GM19468 (cell line): Measurements from ENCODE around the gene FAM3A.
"Not testable (repeated sequence)": the region's sequence is repeated elsewhere in the genome, so short reads cannot be mapped to it uniquely, and the experiment has no call there.

ENCODE experiments used
- ATAC-seq: cut with Tn5 transposase; IDR thresholded peaks from one replicate; pipeline ENCODE4 v1.9.1; 2021; ENCODE audit warnings: mild to moderate bottlenecking, moderate library complexity, moderate number of reproducible peaks; ENCODE audit not compliant: unreplicated experiment; ENCODE audit errors: extremely low read depth

FAM3A gene

DNA sequence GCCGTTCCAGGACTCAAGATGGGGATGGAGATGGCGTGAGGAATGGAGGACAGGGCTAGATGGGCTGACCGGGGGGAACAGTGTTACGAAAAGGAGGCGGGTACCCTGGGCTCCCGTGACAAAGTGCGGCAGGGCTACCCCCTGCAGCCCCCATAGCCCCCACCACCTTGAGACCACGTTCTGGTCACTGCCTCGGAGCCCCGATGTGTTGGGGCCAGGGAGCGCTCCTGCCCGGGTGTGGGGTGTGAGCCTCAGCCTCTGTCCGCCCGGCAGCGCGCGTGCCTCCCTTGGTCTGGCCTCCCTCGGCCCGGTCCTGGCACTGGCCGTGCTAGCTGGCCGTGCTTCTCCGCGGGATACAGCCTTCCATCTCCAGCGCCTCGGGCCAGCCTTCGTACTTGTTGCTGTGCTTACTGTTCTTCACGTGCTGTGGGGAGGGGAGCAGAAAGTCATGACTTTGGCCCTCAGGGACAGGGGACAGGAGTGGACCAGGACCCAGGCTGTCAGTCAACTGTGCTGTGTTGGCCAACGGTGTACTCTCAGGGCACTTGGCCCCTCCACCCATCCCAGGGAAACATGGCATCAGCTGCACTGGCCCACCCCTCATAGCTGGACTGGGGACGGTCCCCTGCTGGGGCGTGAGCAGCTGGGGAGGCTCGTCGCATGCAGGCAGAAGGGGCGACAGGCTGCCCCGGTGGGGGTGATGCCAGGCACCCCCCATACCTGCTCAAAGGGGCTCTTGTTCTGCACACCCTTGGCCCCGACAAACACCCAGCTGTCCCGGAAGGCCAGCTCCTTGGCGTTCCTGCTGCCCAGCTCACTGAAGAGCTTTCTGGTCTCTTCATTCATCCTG lies 9.3 kb downstream of the FAM3A start:
- ATAC-seq, result no peak

GRCh38 chrX:154505734-154506133 lies 10.3 kb downstream of the FAM3A start:
- ATAC-seq, result no peak

- no peak for ATAC-seq
Measured at GRCh38 chrX:154502989-154503388, 13.0 kb downstream of the FAM3A start.

- ATAC-seq, result no peak
Measured at GRCh38 chrX:154502098-154502497, 13.9 kb downstream of the FAM3A start.

GRCh38 chrX:154501423-154501822 lies 14.6 kb downstream of the FAM3A start:
- ATAC-seq, result not testable (repeated sequence)

GRCh38 chrX:154496591-154497137 lies 19.4 kb downstream of the FAM3A start:
- ATAC-seq, result not testable (repeated sequence)

GRCh38 chrX:154495472-154495922 lies 20.5 kb downstream of the FAM3A start:
- no peak for ATAC-seq

- no peak for ATAC-seq
Measured at GRCh38 chrX:154494715-154495114, 21.3 kb downstream of the FAM3A start.

DNA sequence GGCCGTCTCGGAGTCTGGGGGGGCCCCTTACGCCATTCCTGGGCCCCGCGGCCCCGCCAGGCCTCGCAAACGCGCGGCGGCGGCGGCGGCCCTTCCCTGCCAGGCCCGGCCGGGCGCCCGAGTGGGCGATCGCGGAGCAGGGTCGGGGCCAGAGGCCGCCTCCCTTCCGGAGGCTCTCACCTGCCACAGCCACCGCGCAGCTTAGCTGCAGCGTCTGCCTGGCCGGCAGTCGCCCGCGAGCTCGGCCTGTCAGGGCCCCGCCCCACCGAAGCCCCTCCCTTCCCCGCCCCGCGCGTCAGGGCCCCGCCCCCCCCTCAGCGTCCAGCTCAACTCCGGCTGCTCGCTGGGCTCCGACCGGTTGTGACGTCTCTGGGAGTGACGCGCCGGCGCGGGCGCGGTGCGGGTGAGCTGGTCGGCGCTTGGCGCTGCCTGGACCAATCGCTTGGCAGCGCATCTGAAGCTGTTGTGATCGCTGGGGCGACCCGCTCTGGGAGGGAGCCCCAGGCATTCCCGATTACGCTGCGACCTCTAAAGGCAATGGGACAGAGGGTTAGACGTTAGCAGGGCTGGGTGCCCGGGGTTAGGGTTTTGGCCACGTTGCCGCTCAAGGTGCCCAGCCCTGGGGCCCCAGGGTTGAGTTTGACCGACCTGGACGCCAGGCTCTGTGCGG lies 25.5 kb downstream of the FAM3A start, which contains the start of gene SLC10A3:
TSS of gene SLC10A3 (minus strand) at position 216 of the 670 bp plus-strand sequence. CDS start 1,689 bp downstream, outside the sequence.
- peak; percentile 59 for ATAC-seq

DNA sequence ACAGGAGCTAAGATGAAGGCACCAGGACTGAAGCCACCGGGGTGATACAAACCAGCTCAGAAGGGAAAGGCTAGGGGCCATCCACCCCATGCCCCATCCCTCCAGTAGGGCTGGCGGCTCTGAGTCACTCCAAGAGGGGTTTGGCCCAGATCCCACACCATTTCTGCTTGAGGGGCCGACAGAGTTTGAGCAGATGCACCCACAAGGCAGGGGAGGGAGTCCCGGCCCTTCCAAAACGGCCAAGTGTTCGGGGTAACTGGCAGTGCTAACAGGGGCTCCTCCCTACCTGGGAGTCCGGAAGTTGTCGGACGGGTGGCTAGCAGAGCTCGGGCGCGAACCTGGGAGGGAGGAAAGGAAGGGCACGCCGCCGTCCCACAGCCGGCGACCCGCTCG lies 26.0 kb downstream of the FAM3A start:
- ATAC-seq, result peak; percentile 11

DNA sequence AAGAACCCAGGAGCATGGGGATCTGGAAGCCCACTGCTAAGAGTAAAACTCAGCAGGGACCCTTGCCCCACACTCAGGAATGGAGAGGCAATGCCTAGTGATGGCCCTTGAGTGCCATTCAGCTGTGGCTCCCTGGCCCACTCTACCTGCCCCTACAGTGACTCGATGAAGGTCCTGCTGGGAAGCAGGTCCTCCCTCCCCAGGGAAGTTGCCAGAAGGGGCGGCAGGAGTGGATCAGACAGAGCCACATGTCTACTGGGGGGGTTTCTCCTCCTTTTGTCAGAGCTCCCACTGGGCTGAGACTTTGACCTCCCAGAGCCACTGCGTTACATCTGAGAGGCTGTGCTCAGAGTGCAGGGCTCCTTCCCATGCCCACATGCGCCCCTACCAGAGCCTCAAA lies 26.9 kb downstream of the FAM3A start:
- ATAC-seq, result no peak

- ATAC-seq, result no peak
Measured at GRCh38 chrX:154488336-154489075, 27.5 kb downstream of the FAM3A start.

DNA sequence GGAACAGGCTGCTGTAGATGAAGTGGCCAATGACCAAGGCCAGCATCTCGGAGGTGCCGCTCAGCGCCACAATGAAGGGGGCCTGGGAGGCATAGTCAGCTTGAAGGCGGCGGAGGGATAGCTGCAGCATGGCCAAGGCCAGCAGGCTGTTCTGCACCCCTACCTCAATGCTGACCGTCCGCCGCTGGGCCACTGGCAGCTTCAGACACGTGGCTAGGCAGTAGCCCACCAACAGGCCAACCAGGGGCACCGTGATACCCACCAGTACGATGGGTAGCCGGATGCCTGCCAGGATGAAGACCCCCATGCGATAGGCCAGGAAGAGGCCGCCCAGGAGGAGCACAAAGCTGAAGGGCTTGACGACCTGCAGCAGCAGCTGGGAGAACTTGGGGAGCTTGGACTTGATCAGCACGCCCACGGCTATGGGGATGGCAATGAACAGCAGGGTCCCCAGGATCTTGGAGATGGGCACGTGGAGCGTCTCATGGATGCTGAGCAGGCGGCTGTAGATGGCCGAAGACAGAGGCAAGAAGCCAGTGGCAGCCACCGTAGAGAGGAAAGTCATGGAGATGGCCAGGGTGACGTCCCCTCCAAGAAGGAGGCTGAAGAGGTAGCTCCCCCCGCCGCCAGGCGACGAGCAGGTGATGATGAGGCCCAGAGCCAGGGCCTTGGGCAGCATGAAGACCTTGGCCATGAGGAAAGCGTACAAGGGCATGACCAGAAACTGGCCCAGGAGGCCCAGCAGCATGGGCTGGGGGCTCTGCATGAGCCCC lies 28.3 kb downstream of the FAM3A start:
- no peak for ATAC-seq

DNA sequence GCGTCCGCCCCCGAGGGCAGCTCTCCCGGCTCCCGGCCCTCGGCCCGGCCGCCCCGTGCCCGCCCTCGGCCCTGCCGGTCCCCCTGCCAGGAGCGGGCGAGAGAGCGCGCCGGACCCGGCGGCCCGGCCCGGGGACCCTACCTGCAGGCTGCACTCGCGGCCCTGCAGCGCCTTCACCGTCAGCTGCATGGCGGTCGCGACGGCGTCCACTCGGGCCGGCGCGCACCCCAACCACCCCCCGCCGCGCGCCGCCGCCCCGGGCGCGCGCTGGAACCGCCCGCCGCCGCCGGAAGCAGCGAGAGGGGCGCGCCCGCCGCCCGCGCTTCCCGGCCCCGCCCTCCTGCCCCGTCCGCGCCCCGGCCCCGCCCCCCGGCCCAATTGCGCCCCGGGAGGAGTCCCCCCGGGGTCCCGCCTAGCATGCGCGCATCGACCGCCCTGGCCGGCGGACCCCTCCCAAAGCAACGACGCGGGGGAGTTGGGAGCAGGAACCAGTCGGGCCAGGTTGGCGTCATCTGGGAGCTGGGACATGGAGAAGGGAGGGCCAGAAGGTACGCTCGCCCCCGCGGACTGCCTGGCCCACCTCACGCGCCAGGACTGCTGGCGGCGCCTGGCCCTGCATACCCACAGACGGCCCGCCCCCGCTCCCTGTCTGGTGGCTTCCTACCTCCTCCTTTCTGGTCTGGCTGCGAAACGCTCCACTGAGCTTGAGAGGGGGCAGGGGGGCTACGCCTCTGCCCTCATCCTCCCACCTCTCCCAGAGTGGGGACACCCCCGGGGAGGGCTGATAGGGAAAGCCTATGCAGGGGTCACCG lies 29.4 kb downstream of the FAM3A start, which contains the start of gene UBL4A:
TSS of gene UBL4A (minus strand) at position 220 of the 812 bp plus-strand sequence. CDS start at position 189, 31 bp downstream.
- ATAC-seq, result no peak

- ATAC-seq, result no peak
Measured at GRCh38 chrX:154486052-154486395, 30.0 kb downstream of the FAM3A start.

DNA sequence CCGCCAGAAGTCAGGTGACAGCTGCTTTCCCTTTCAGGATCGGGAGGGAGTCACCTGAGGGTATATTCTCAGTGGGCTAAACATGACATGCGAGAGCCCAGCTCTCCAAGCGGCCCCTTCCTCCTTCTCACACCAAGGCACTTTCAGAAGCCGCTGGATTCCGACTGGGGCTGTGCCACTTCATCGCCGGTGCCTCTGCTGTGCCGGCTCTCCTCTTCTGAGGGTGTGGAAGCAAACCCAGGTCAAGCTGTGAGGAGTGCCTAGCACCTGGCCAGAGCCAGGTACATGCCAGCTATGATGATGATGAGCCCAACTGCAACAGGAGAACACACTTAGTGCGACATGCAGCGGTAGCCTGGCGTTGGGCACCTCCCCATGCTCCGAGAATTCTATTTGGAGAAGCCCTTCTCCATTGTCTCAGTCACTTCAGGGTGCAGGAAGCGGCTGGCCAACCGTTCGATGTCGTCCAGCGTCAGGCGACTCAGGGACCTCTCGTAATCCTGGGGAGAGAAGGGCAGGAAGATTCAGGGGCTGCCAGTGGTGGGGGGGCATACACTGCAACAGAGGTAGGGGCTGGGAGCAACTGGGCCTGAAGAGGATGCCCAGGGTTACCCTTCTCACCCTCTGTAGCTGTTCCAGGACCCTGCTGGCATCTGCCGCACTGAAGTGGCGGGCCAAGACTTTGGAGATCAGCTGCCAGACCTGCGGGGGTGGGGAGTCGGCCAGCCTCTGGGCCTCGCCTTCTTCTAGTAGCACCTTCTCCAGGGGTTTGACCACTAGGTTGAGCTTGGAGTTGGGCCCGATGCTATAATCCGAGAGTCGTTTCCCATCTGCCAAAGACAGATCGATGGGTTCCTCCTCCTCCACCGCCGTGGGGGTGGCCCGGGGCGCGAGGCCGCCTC lies 30.6 kb downstream of the FAM3A start:
- ATAC-seq, result no peak

- no peak for ATAC-seq
Measured at GRCh38 chrX:154484255-154485149, 31.5 kb downstream of the FAM3A start.
